HepG2 (cell line): ENCODE measurements around the gene ZNF548. TPM values are rescaled to one million over a fixed set of nuclear protein-coding genes. Genes with fewer than 3 reads are reported as not detected.

Experiments used
- ATAC-seq: fragments of 200-7000 bp; cut with Tn5 transposase; 3 replicates; pipeline ENCODE4 v1.9.1; 2020; ENCODE audit warnings: mild to moderate bottlenecking, moderate library complexity
- BruUV-seq: library from RNA; stranded (reverse); fragments of 400-500 nt; replicated peaks from 2 replicates; lab custom pipeline; 2021; lab: Mats Ljungman, UMichigan
- CTCF ChIA-PET: fragments of 300-600 bp; formaldehyde crosslinking; extraction: SDS; loops from one replicate; lab custom pipeline; 2021; ENCODE audit warnings: low total read pairs, inconsistent platforms, low intra/inter-chr PET ratio; lab: Yijun Ruan, JAX
- POLR2A ChIA-PET: fragments of 350-600 bp; sonication (Branson Sonifier 250); formaldehyde crosslinking; loops from one replicate; lab custom pipeline; 2020; ENCODE audit warnings: antibody characterized with exemption, inconsistent platforms; lab: Yijun Ruan, JAX
- DNase-seq: peaks from one replicate; pipeline ENCODE4 v3.0.0-alpha.2; 2015; ENCODE audit warnings: low spot score
- FAIRE-seq: peaks from 3 replicates; lab custom pipeline; 2011; peaks lifted over from hg19 to GRCh38; lab: Jason Lieb, UNC
- H2AFZ ChIP-seq: one replicate; pipeline ENCODE4 v1.6.1; 2011; ENCODE audit warnings: low read length, inconsistent platforms
- H3K27ac ChIP-seq: fragments of 300-600 bp; 3 replicates; pipeline ENCODE4 v1.8.0; 2011; ENCODE audit warnings: mixed run types, mild to moderate bottlenecking, mixed read lengths, low read length, inconsistent platforms; ENCODE audit not compliant: insufficient read depth; ENCODE audit errors: extremely low read length
- H3K27me3 ChIP-seq, 2 experiments: fragments of 200-600 bp in 1 of 2; 2 replicates in 1 of 2; 3 replicates in 1 of 2; pipeline versions ENCODE4 v1.6.0 to v1.8.0; 2011; ENCODE audit warnings: low read length in 2 of 2, mild to moderate bottlenecking in 2 of 2, moderate library complexity in 2 of 2, inconsistent platforms in 1 of 2; ENCODE audit not compliant: insufficient read depth in 2 of 2, control insufficient read depth in 1 of 2
- H3K36me3 ChIP-seq, 2 experiments: fragments of 200-600 bp in 1 of 2; replicated peaks in 1 of 2; 2 replicates in 1 of 2; 3 replicates in 1 of 2; pipeline versions ENCODE4 v1.5.1 to v1.8.0; 2011; ENCODE audit warnings: low read length in 2 of 2, inconsistent platforms in 1 of 2; ENCODE audit not compliant: insufficient read depth in 2 of 2, control insufficient read depth in 1 of 2
- H3K4me1 ChIP-seq: 2 replicates; pipeline ENCODE4 v1.5.1; 2012; ENCODE audit warnings: low read length, inconsistent platforms; ENCODE audit not compliant: insufficient read depth
- H3K4me2 ChIP-seq: 2 replicates; pipeline ENCODE4 v1.6.0; 2011; ENCODE audit warnings: low read depth, low read length, inconsistent platforms
- H3K4me3 ChIP-seq, 3 experiments: fragments of 200-600 bp in 1 of 3; sonication (generic), shearing (Covaris generic) in 1 of 3; replicated peaks in 1 of 3; 2 replicates each; pipeline ENCODE4 v1.5.1; 2011 to 2016; ENCODE audit warnings: low read length in 3 of 3, inconsistent platforms in 2 of 3, low read depth in 2 of 3, mild to moderate bottlenecking in 2 of 3, control low read depth in 1 of 3, mixed read lengths in 1 of 3; ENCODE audit not compliant: insufficient read depth in 1 of 3
- H3K79me2 ChIP-seq: one replicate; pipeline ENCODE4 v1.6.1; 2011; ENCODE audit warnings: low read length, inconsistent platforms; ENCODE audit not compliant: insufficient read depth
- H3K9ac ChIP-seq: 2 replicates; pipeline ENCODE4 v1.6.0; 2011; ENCODE audit warnings: mild to moderate bottlenecking, low read depth, low read length, inconsistent platforms; ENCODE audit not compliant: insufficient read depth
- H3K9me3 ChIP-seq: 2 replicates; pipeline ENCODE4 v1.5.1; 2012; ENCODE audit warnings: mild to moderate bottlenecking, low read length
- H4K20me1 ChIP-seq: 2 replicates; pipeline ENCODE4 v1.6.0; 2011; ENCODE audit warnings: inconsistent platforms, mild to moderate bottlenecking, low read length, moderate library complexity; ENCODE audit not compliant: insufficient read depth
- ATM ChIP-seq: fragments of 450-650 bp; IDR thresholded peaks from 2 replicates; pipeline ENCODE4 v1.7.1; 2017; ENCODE audit warnings: mild to moderate bottlenecking, borderline replicate concordance
- HINFP ChIP-seq: sonication (generic); formaldehyde crosslinking; IDR thresholded peaks from 2 replicates; pipeline ENCODE4 v1.4.0; 2020; ENCODE audit warnings: low read depth, mild to moderate bottlenecking, missing genetic modification reagents
- KLF16 ChIP-seq, 2 experiments: sonication (generic) in 1 of 2; formaldehyde crosslinking in 1 of 2; IDR thresholded peaks; 2 replicates each; pipeline versions ENCODE4 v1.6.1 to v1.8.0; 2016 to 2023; ENCODE audit warnings: missing genetic modification reagents in 2 of 2, missing compliant biosample characterization in 1 of 2
- LCORL ChIP-seq, 2 experiments: fragments of 450-650 bp in 1 of 2; sonication (generic) in 1 of 2; formaldehyde crosslinking in 1 of 2; IDR thresholded peaks; 2 replicates each; pipeline versions ENCODE4 v1.5.0 to v1.6.1; 2017 to 2020; ENCODE audit warnings: antibody characterized with exemption in 1 of 2, missing genetic modification reagents in 1 of 2
- MAZ ChIP-seq, 2 experiments: sonication (generic) in 1 of 2; formaldehyde crosslinking in 1 of 2; IDR thresholded peaks; 2 replicates each; pipeline versions ENCODE4 v1.5.0 to v1.6.1; 2012 to 2020; ENCODE audit warnings: low read depth in 2 of 2, mild to moderate bottlenecking in 2 of 2, borderline replicate concordance in 1 of 2, improper control_type of control experiment in 1 of 2, low read length in 1 of 2, missing genetic modification reagents in 1 of 2, moderate library complexity in 1 of 2
- MNT ChIP-seq: fragments of 450-650 bp; IDR thresholded peaks from 2 replicates; pipeline ENCODE4 v1.6.1; 2016
- NFKB2 ChIP-seq: sonication (generic); formaldehyde crosslinking; IDR thresholded peaks from 2 replicates; pipeline ENCODE4 v1.4.0; 2020; ENCODE audit warnings: missing genetic modification reagents, borderline replicate concordance
- PLRG1 ChIP-seq: fragments of 450-650 bp; conservative IDR thresholded peaks from 2 replicates; pipeline ENCODE4 v1.6.1; 2016
- TBX2 ChIP-seq: sonication (generic); formaldehyde crosslinking; IDR thresholded peaks from 2 replicates; pipeline ENCODE4 v1.5.0; 2020; ENCODE audit warnings: missing genetic modification reagents, mild to moderate bottlenecking, borderline replicate concordance
- TFE3 ChIP-seq: IDR thresholded peaks from 2 replicates; pipeline ENCODE4 v1.6.1; 2016
- YEATS2 ChIP-seq: sonication (generic); formaldehyde crosslinking; IDR thresholded peaks from 2 replicates; pipeline ENCODE4 v1.4.0; 2020; ENCODE audit warnings: missing genetic modification reagents, borderline replicate concordance
- ZKSCAN8 ChIP-seq: IDR thresholded peaks from 2 replicates; pipeline ENCODE4 v1.6.1; 2016; ENCODE audit warnings: borderline replicate concordance, missing genetic modification reagents, missing compliant biosample characterization
- ZNF724P ChIP-seq: sonication (generic); formaldehyde crosslinking; IDR thresholded peaks from 2 replicates; pipeline ENCODE4 v1.8.0; 2022; ENCODE audit warnings: missing genetic modification reagents, borderline replicate concordance
- ZNF747 ChIP-seq: sonication (generic); formaldehyde crosslinking; IDR thresholded peaks from 2 replicates; pipeline ENCODE4 v1.8.1; 2023; ENCODE audit warnings: missing genetic modification reagents, mild to moderate bottlenecking, borderline replicate concordance
- WGBS: methylation state at CpG from one replicate; pipeline ENCODE4 v1.1.6; 2017; ENCODE audit warnings: low lambda C conversion rate; 5-methylcytosine and 5-hydroxymethylcytosine counted together
- in situ Hi-C: cut with HindIII; loops from 2 replicates; pipeline ENCODE4 v1.10.0; 2017; ENCODE audit warnings: low pct_unique_long_range_greater_than_20kb; ENCODE audit not compliant: extremely low pct_ligation_motif_present
- intact Hi-C: fragments of 100-400 bp; cut with micrococcal nuclease; formaldehyde crosslinking; loops from one replicate; pipeline ENCODE4 v1.10.0; 2022; ENCODE audit not compliant: unreplicated experiment
- polyA plus RNA-seq, 8 experiments: library from polyadenylated mRNA; depleted of rRNA in 3 of 8; stranded (reverse) in 7 of 8; unstranded in 1 of 8; fragments of >200 nt; fragmentation: Illumina TruSeq in 4 of 8; extraction: Trizol in 4 of 8; gene quantifications; 2 replicates each; pipeline versions ENCODE4 v1.2.1 to v1.2.3, GENCODE V29; 2011 to 2016; ENCODE audit warnings: low read depth in 4 of 8, missing spikeins in 1 of 8, mixed read lengths in 1 of 8; ENCODE audit not compliant: insufficient read depth in 1 of 8
- total RNA-seq, 5 experiments: library from RNA; depleted of rRNA; stranded (reverse); fragments of >200 nt; fragmentation: Illumina TruSeq; extraction: Trizol; gene quantifications; 2 replicates each; pipeline ENCODE4 v1.2.3, GENCODE V29; 2016; ENCODE audit warnings: low read depth in 1 of 5

Gene ZNF548
- total and polyA plus RNA-seq, 2 of the 13 experiments (the other 11 are each of a cell fraction or from before 2014, with no cell fraction given) = 19.6 to 24.9 TPM

GRCh38 chr19:57419439-57419838 lies 29.8 kb downstream of the ZNF548 start:
- ATAC-seq (no peak), FAIRE-seq (no peak), DNase-seq (no peak)
- H3K27ac ChIP-seq = no peak overlapping the region
- H3K27me3 ChIP-seq = no peaks in the 10 kb centered on the region
- no peak overlapping the region for H3K9ac ChIP-seq
- intact Hi-C loops = no loop called here
- BruUV-seq = no TSS peak
- no peak for TF ChIP-seq KLF16 (CRISPR knock-in tag; IDR thresholded peaks at IDR 0.05)
- 0 out of 2 replicates have a peak, but pooled peaks have one; percentile 28 for TF ChIP-seq LCORL (IDR thresholded peaks at IDR 0.05)
- TF ChIP-seq LCORL (CRISPR knock-in tag; IDR thresholded peaks at IDR 0.05) = no peak
- no peak for TF ChIP-seq ZNF724P (CRISPR knock-in tag)
- no peak for TF ChIP-seq TBX2 (CRISPR knock-in tag)
- TF ChIP-seq NFKB2 (CRISPR knock-in tag) = no peak
- POLR2A ChIA-PET = no interaction called here
- no peak overlapping the region for H3K4me3 ChIP-seq
- peaks cover 10 to 40% of the 10 kb centered on the region in 2 experiments for H3K36me3 ChIP-seq
- no peaks in the 10 kb centered on the region for H3K4me1 ChIP-seq
- peaks cover 4% of the 10 kb centered on the region for H3K79me2 ChIP-seq
- CTCF ChIA-PET = no interaction called here
- in situ Hi-C loops = no loop called here
- no peaks in the 10 kb centered on the region for H4K20me1 ChIP-seq
- no peak overlapping the region for H2AFZ ChIP-seq
- H3K4me2 ChIP-seq = no peak overlapping the region
- 99% methylated on average over 4 of the region's 4 CpGs for WGBS
- H3K9me3 ChIP-seq = no peaks in the 10 kb centered on the region

GRCh38 chr19:57421037-57421436 lies 31.4 kb downstream of the ZNF548 start:
- Histone ChIP-seq H3K4me2 (no peak overlapping the region), H3K4me3 (no peak overlapping the region), H3K79me2 (peaks cover 4% of the 10 kb centered on the region), H3K4me1 (no peaks in the 10 kb centered on the region), H3K27me3 (no peaks in the 10 kb centered on the region), H2AFZ (no peak overlapping the region), H3K9me3 (no peaks in the 10 kb centered on the region), H3K36me3 (peaks cover 10 to 36% of the 10 kb centered on the region in 2 experiments), H3K9ac (no peak overlapping the region), H4K20me1 (no peaks in the 10 kb centered on the region), H3K27ac (no peak overlapping the region)
- DNase-seq (no peak), FAIRE-seq (no peak), ATAC-seq (no peak)
- TSS peak; percentile 20 for BruUV-seq
- intact Hi-C loops = no loop called here
- in situ Hi-C loops = no loop called here
- ChIA-PET POLR2A (no interaction called here), CTCF (no interaction called here)
- 96% methylated on average over 3 of the region's 3 CpGs for WGBS
- no peak for TF ChIP-seq TFE3 (CRISPR knock-in tag)
- no peak for TF ChIP-seq MNT
- TF ChIP-seq ATM = no peak
- TF ChIP-seq YEATS2 = no peak
- no peak for TF ChIP-seq PLRG1
- no peak for TF ChIP-seq MAZ (IDR thresholded peaks at IDR 0.05; ENCODE audit: borderline replicate concordance, low read depth, low read length)
- TF ChIP-seq MAZ (CRISPR knock-in tag; IDR thresholded peaks at IDR 0.05; ENCODE audit: low read depth) = no peak
- no peak for TF ChIP-seq HINFP
- no peak for TF ChIP-seq ZNF747 (CRISPR knock-in tag)
- TF ChIP-seq ZKSCAN8 = no peak
- no peak for TF ChIP-seq LCORL (IDR thresholded peaks at IDR 0.05)
- no peak for TF ChIP-seq LCORL (CRISPR knock-in tag; IDR thresholded peaks at IDR 0.05)
